GM19395 (cell line): ENCODE measurements around the gene MAP3K3.

Experiments used
- ATAC-seq: cut with Tn5 transposase; IDR thresholded peaks from one replicate; pipeline ENCODE4 v1.9.1; 2021; ENCODE audit warnings: mild to moderate bottlenecking, moderate library complexity; ENCODE audit not compliant: unreplicated experiment

The MAP3K3 gene

GRCh38 chr17:63621229-63621683, 961 bp upstream of the MAP3K3 start:
- ATAC-seq, result no peak

GRCh38 chr17:63622574-63623390, 565 bp downstream of the MAP3K3 start:
- ATAC-seq, result peak; percentile 24

GRCh38 chr17:63623786-63624530, 1.7 kb downstream of the MAP3K3 start:
- ATAC-seq, result no peak

- ATAC-seq, result no peak
Measured at GRCh38 chr17:63624531-63624880, 2.3 kb downstream of the MAP3K3 start.

DNA sequence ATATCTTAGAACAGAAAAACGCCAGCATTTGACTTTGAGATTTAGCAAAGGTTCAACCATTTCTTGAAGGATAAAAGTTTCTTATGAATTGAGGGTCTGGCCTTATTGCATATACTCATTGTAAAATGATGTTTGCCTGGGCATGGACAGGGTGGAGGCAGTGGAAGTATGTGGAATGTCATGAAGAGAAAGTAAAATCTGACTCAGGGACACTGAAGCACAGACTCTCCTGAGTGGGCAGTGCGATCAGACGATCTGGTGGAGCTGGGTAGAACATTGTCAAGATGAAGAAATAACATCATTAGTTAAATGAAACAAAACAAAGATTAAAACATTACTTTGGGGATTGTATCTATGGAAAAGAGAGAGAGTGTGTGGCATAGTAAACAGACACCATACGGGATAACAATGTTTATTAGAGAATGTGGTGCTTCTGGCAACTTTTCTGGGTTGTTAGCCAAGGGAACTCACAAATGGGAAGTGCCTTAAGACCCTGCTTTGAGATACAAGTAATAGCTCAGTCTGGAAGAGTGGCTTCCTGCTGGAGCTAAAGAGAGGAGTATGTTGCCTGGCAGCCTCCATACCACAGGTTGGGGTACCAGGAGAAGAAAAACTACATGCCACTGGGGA, 4.4 kb downstream of the MAP3K3 start:
- ATAC-seq, result no peak

- ATAC-seq, result no peak
Measured at GRCh38 chr17:63629627-63630026, 7.4 kb downstream of the MAP3K3 start.

DNA sequence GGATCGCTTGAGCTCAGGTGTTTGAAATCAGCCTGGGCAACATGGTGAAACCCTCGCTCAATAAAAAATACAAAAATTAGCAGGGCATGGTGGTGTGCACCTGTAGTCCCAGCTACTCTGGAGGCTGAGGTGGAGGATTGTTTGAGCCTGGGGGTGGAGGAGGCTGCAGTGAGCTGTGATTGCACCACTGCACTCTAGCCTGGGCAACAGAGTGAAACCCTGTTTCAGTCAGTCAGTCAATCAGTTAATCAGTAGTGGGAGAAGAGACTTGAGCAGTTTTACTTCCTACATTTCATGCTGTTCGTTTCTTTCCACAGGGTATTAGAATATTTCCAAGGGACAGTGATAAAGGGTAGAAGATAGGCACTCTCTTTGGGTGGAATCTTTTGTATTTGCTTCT, 8.8 kb downstream of the MAP3K3 start:
- ATAC-seq, result no peak

DNA sequence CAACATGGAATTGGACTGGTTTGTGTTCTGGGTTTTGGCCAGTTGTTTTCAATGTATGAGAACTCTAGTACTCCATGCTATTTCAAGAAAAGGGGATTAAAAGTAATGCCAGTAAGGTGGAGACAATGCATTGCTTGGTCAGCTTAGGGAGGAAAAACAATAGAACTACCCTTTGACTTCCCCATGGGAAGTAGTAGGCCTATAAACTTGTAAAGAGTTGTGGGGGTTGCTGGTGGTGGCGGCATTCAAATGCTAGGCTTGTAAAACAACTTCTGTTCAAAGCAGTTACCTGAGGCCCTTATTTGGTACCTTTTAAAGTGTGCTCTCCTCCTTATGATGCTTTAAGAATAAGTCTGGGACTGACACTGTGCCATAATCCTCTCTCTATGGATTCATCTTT, 9.4 kb downstream of the MAP3K3 start:
- no peak for ATAC-seq

DNA sequence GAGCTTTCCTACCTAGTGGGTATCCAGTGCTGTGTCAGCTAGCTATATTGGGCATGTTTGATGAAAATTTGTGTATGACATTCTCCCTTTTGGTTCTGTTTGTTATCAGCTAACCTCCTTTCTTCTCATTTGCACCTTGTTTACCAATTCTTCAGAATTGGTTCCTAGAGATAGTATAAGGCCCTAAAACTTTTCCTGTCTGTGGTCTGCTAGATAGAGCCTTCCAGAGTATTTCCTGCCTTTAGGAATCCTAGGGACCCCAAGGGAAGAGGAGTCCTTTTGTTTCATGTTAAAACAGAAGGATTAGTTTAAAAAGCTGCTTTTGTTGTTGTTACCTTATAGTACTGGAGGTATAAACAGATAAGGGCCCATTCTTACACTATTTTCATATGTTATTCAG, 11.5 kb downstream of the MAP3K3 start:
- no peak for ATAC-seq

DNA sequence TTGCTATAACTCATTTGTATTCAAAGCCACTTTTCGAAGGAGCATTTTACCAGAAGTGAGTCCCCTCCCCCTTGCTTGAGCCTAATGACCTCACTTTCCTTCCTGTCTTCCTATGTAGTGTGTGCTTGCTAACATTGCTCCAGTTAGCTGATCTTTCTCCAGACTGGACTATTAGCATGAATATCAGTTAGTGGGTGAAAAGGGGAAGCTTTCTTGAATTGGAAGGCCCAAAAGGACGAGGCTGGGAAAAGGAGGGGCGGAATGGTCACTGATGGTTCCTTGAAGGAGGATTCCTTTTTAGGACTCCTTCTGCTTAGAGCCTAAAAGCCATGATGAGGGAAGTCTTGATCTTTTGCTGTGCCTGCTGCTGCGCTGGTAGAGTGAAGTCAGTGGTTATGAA, 11.9 kb downstream of the MAP3K3 start:
- ATAC-seq, result no peak

- no peak for ATAC-seq
Measured at GRCh38 chr17:63634816-63635215, 12.6 kb downstream of the MAP3K3 start.

DNA sequence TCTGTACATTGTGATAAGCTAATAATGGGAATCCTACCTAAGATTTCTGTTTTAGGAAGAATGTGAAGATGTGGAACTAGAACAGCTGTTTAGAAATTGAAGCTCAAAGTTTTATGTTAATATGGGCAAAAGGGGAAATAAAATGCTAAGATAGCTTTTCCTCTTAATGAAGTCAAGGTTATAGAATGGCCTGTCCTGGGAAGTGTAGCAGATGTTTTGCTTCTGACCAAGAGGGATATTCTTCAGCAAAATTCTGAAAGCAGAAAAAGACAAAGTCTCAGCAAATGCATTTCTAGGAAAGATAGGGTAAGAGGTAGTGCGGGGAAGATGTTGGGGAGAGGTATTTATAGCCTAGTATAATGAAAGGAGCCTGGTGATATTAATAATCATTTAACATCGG, 13.1 kb downstream of the MAP3K3 start:
- ATAC-seq, result no peak

- no peak for ATAC-seq
Measured at GRCh38 chr17:63635787-63636186, 13.6 kb downstream of the MAP3K3 start.

- ATAC-seq, result no peak
Measured at GRCh38 chr17:63639125-63639524, 16.9 kb downstream of the MAP3K3 start.

GRCh38 chr17:63640038-63640437, 17.8 kb downstream of the MAP3K3 start:
- no peak for ATAC-seq

GRCh38 chr17:63641692-63642448, 19.7 kb downstream of the MAP3K3 start:
- no peak for ATAC-seq

GRCh38 chr17:63644846-63645245, 22.6 kb downstream of the MAP3K3 start:
- ATAC-seq, result no peak

DNA sequence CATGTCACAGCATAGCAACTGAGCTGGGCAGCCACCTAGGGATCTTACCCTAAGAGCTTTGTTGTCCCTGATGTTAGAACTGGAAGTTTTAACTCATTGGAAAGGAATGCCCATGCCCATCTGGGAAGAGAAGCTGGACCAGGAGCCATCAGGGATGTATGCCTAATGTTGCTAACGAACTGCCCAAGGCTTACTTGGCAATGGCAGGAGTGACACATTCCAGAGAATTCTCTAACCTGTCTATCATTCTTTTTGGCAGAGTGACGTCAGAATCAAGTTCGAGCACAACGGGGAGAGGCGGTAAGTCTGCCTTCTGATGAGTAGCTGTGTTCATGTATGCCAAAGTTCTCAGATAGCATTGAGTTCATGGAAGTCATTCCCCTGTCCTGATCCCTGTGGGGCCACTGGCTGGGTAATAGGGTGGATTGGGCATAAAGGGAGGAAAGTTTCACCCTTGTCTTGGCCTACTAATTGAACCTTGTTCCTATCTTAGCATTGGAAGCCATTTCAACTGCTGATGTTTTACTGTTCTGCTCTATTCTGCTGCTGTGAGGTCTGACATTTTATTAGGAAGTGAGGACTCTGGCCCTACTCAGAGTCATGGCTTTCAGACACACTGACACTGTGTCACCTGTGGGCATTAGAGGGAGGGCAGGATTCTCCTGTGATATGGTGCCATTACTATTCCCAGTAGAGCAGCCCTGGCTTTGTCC, 23.7 kb downstream of the MAP3K3 start:
- peak; percentile 79 for ATAC-seq

- ATAC-seq, result peak; percentile 87
Measured at GRCh38 chr17:63646488-63646806, 24.2 kb downstream of the MAP3K3 start.

GRCh38 chr17:63647065-63647725, 25.0 kb downstream of the MAP3K3 start:
- ATAC-seq, result peak; percentile 13
